ENCODE data around the gene LIPH. TPM values are rescaled to one million over a fixed set of nuclear protein-coding genes. Genes with fewer than 3 reads are reported as not detected.
A peak's percentile ranks its signal among the peaks of the same experiment; 100 is the strongest.
"Not testable (repeated sequence)": the region's sequence is repeated elsewhere in the genome, so short reads cannot be mapped to it uniquely, and the experiment has no call there.

Gene LIPH
- total RNA-seq = 0.13 TPM in 1 of 2 replicates, not detected in the other

GRCh38 chr3:185552358-185552877 is at the start of gene LIPH:
Gene LIPH (minus strand): TSS chr3:185552588. CDS start chr3:185552471, 117 bp downstream.
- DNase-seq (ENCODE audit: low read depth in 2 of 2) = no peak

GRCh38 chr3:185595526-185595925 is 43.1 kb upstream of the LIPH start:
- no peak for DNase-seq (ENCODE audit: low read depth in 2 of 2)

GRCh38 chr3:185594073-185594472 is 41.7 kb upstream of the LIPH start:
- no peak for DNase-seq (ENCODE audit: low read depth in 2 of 2)

GRCh38 chr3:185586686-185587039 is 34.3 kb upstream of the LIPH start:
- DNase-seq (ENCODE audit: low read depth in 2 of 2) = no peak

- peak; percentile 98 to 99 for DNase-seq (ENCODE audit: low read depth in 2 of 2)
These were observed 33.7 kb upstream of the LIPH start, which contains the start of gene SENP2 for GRCh38 chr3:185585859-185586685. Gene SENP2 (plus strand): TSS chr3:185586295. CDS start chr3:185586414, 119 bp downstream.

- no peak for DNase-seq (ENCODE audit: low read depth in 2 of 2)
These were observed 33.1 kb upstream of the LIPH start for GRCh38 chr3:185585518-185585858.

GRCh38 chr3:185584686-185585085 is 32.3 kb upstream of the LIPH start:
- DNase-seq (ENCODE audit: low read depth in 2 of 2) = no peak

- DNase-seq (ENCODE audit: low read depth in 2 of 2) = no peak
These were observed 31.5 kb upstream of the LIPH start for GRCh38 chr3:185583925-185584324.

- DNase-seq (ENCODE audit: low read depth in 2 of 2) = no peak
These were observed 30.5 kb upstream of the LIPH start for GRCh38 chr3:185582871-185583270.

- no peak for DNase-seq (ENCODE audit: low read depth in 2 of 2)
These were observed 29.8 kb upstream of the LIPH start for GRCh38 chr3:185582236-185582635.

- DNase-seq (ENCODE audit: low read depth in 2 of 2) = peak; percentile 27 to 56
These were observed 22.9 kb upstream of the LIPH start for GRCh38 chr3:185575108-185575869.

- no peak for DNase-seq (ENCODE audit: low read depth in 2 of 2)
These were observed 19.8 kb upstream of the LIPH start for GRCh38 chr3:185572183-185572582.

GRCh38 chr3:185561958-185562357 is 9.6 kb upstream of the LIPH start:
- DNase-seq (ENCODE audit: low read depth in 2 of 2) = no peak

GRCh38 chr3:185561374-185561943 is 9.1 kb upstream of the LIPH start:
- no peak for DNase-seq (ENCODE audit: low read depth in 2 of 2)

- no peak for DNase-seq (ENCODE audit: low read depth in 2 of 2)
These were observed 8.3 kb upstream of the LIPH start for GRCh38 chr3:185560676-185561075.

GRCh38 chr3:185559706-185560090 is 7.3 kb upstream of the LIPH start:
- DNase-seq (ENCODE audit: low read depth in 2 of 2) = no peak

GRCh38 chr3:185558395-185558794 is 6.0 kb upstream of the LIPH start:
- DNase-seq (ENCODE audit: low read depth in 2 of 2) = no peak

GRCh38 chr3:185556640-185557039 is 4.3 kb upstream of the LIPH start:
- not testable (repeated sequence) for DNase-seq (ENCODE audit: low read depth in 2 of 2)

GRCh38 chr3:185555860-185556347 is 3.5 kb upstream of the LIPH start:
- DNase-seq (ENCODE audit: low read depth in 2 of 2) = no peak

GRCh38 chr3:185555101-185555501 is 2.7 kb upstream of the LIPH start:
- no peak for DNase-seq (ENCODE audit: low read depth in 2 of 2)

- DNase-seq (ENCODE audit: low read depth in 2 of 2) = no peak
These were observed 2.7 kb downstream of the LIPH start for GRCh38 chr3:185549651-185550111.

GRCh38 chr3:185549122-185549521 is 3.3 kb downstream of the LIPH start:
- DNase-seq (ENCODE audit: low read depth in 2 of 2) = peak; percentile 80 to 88

Data from dermis microvascular lymphatic vessel endothelial cell (primary cell).